Heart left ventricle (tissue), 16 donors: ENCODE data around the gene CACNA1G. TPM values are rescaled to one million over a fixed set of nuclear protein-coding genes. Genes with fewer than 3 reads are reported as not detected.

ENCODE experiments used
- ATAC-seq, 4 donors: fragments of 200-7000 bp; cut with Tn5 transposase; one replicate each; pipeline ENCODE4 v1.9.1; 2020 to 2022; ENCODE audit warnings: moderate library complexity in 4 of 4, mild to moderate bottlenecking in 3 of 4, moderate number of reproducible peaks in 1 of 4
- DNase-seq, 5 donors: peaks; one replicate each; pipeline ENCODE4 v3.0.0-alpha.2; 2020
- H3K27ac ChIP-seq, 12 donors: fragments of 200-600 bp; sonication (generic) in 4 of 12; one replicate each; pipeline versions ENCODE4 v1.5.0 to v1.8.0; 2016 to 2022; ENCODE audit warnings: mild to moderate bottlenecking in 2 of 12
- H3K27me3 ChIP-seq, 9 donors: fragments of 200-600 bp; sonication (generic) in 2 of 9; one replicate each; pipeline versions ENCODE4 v1.5.1 to v1.8.0; 2016 to 2022; ENCODE audit warnings: mild to moderate bottlenecking in 3 of 9
- H3K36me3 ChIP-seq, 9 donors: fragments of 200-600 bp; sonication (generic) in 2 of 9; one replicate each; pipeline versions ENCODE4 v1.5.0 to v1.8.0; 2018 to 2022; ENCODE audit warnings: mild to moderate bottlenecking in 2 of 9
- H3K4me1 ChIP-seq, 12 donors: fragments of 200-600 bp; sonication (generic) in 4 of 12; one replicate each; pipeline versions ENCODE4 v1.5.0 to v1.8.0; 2016 to 2022; ENCODE audit warnings: mild to moderate bottlenecking in 3 of 12
- H3K4me3 ChIP-seq, 12 donors: fragments of 200-600 bp; sonication (generic) in 4 of 12; one replicate each; pipeline versions ENCODE4 v1.5.0 to v1.8.0; 2017 to 2022; ENCODE audit warnings: mild to moderate bottlenecking in 9 of 12, moderate library complexity in 4 of 12
- H3K9me3 ChIP-seq, 12 donors: fragments of 200-600 bp; sonication (generic) in 4 of 12; one replicate each; pipeline versions ENCODE4 v1.5.0 to v1.8.0; 2016 to 2022; ENCODE audit warnings: mild to moderate bottlenecking in 1 of 12
- POLR2A ChIP-seq, 2 donors: fragments of 450-650 bp; IDR thresholded peaks; one replicate each; pipeline ENCODE4 v1.6.1; 2017; ENCODE audit warnings: antibody characterized with exemption in 2 of 2, mild to moderate bottlenecking in 2 of 2, moderate library complexity in 2 of 2
- WGBS, 4 donors: extraction: QIAGEN DNeasy Blood & Tissue Kit in 2 of 4; methylation state at CpG; one replicate each; pipeline versions ENCODE4 v1.1.5 to v1.1.7; 2013 to 2018; 5-methylcytosine and 5-hydroxymethylcytosine counted together
- intact Hi-C, 10 donors: fragments of 100-400 bp; cut with DNase I; formaldehyde crosslinking; loops; one replicate each; pipeline versions ENCODE4 v1.11.1 to v1.14.2; 2022
- polyA plus RNA-seq, 2 donors: library from polyadenylated mRNA; stranded (reverse); fragments of 200-250 nt; gene quantifications; one replicate each; pipeline ENCODE4 v1.2.3, GENCODE V29; 2013
- total RNA-seq, 9 donors: library from RNA; depleted of rRNA in 2 of 9; stranded (reverse); fragments of >200 nt in 2 of 9; fragmentation: NEBNext Ultra II Directional in 3 of 9; extraction: Animal tissue kit (Norgen Biotek cat#: 25700) in 3 of 9; gene quantifications; one replicate each; pipeline versions ENCODE4 v1.1.0 to v1.2.4, GENCODE V29; 2016 to 2023
- TF ChIP-seq, protein P1 (sequence below), 12 donors: fragments of 200-600 bp; sonication (generic) in 4 of 12; IDR thresholded peaks; one replicate each; pipeline versions ENCODE4 v1.5.0 to v1.8.0; 2018 to 2022; ENCODE audit warnings: antibody characterized with exemption in 12 of 12, mild to moderate bottlenecking in 5 of 12
- donor health status: ischemic (EF 13 %, LVEDD 7.1; RV severe dilation, severe dysfunction).
- donor health status: healthy with polysubstance abuse.
- donor health status: DM: no; HTN: yes; CAD: no.
- donor health status: DM: no; HTN: no; CAD: no.
- donor health status: ischemic (EF 25% LVEDD 6.9; RV normal size, moderate dysfunction).
- donor health status: ischemic (EF 25% LVEDD 5.7; RV mildly dilated, moderate dysfunction).
- donor health status: healthy.
- donor health status: DM: yes; HTN: yes; CAD: no.
- donor health status: ischemic (EF 35%, LVEDD 5.7; RV mildly dilated, moderate dysfunction).
- donor health status: nonischemic (EF 11% LVEDD 7.7; RV severe dilation, severe dysfunction).
- donor health status: DM: yes; HTN: yes; CAD: no.
- donor health status: PGD.
- donor health status: ischemic (EF 29% LVEDD 5.4; RV normal size, mild dysfunction).
- donor health status: nonischemic (EF 23%, LVEDD 6.1; RV moderate dilation, normal function).

The CACNA1G gene
- total and polyA plus RNA-seq, 11 donors, result 0.02 to 0.48 (median 0.13) TPM; not detected in 1

DNA sequence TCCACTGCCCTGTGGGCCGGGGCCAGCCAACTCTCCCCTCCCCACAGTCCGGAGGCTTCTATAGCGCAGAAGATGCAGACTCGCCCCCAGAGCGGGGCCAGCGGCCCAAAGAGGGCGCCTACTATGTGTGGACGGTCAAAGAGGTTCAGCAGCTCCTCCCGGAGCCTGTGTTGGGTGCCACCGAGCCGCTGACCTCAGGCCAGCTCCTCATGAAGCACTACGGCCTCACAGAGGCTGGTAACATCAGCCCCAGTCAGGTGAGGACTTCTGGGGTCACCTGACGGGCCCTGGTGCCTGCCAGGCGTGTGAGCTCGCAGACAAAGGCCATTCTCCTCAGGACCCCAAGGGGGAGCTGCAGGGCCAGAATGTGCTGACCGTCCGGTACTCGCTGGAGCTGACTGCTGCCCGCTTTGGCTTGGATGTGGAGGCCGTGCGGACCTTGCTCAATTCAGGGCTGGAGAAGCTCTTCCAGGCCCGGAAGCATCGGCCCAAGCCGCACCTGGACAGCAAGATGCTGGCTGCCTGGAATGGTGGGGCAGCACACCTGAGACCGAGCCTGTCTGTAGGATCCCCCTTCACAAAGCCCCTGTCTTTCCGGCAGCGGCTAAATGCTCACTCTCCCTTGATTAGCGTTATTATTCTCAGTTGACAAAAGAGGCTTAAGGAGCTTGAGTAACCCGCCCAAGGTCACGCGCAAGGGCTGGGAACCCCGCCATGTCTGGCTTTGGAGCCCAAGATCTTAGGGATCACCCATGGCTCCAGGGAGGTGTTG lies 9.7 kb upstream of the CACNA1G start:
- intact Hi-C loops, result loop anchor here in 8 of 10 donors (1.0 to 5.0 kb wide), 7 partner anchors 61 to 131 kb away; no protein-coding TSS in a partner anchor
- DNase-seq (peak; percentile 81 to 87 (median 85)), ATAC-seq (peak; percentile 44 to 83 (median 70))
- H3K27ac ChIP-seq, result peak overlapping the region in 2 of 12 donors; percentile 26 to 34
- 51 to 53% (median 52%) methylated on average over 24 to 32 of the region's 32 CpGs for WGBS, 4 donors
- H3K4me1 ChIP-seq, result peaks cover 0 to 25% (median 15%) of the 10 kb centered on the region in 12 donors
- H3K36me3 ChIP-seq, result peaks cover 0 to 34% (median 7%) of the 10 kb centered on the region in 9 donors
- peaks cover 0 to 2% (median 0%) of the 10 kb centered on the region in 9 donors for H3K27me3 ChIP-seq
- TF ChIP-seq, protein P1, sequence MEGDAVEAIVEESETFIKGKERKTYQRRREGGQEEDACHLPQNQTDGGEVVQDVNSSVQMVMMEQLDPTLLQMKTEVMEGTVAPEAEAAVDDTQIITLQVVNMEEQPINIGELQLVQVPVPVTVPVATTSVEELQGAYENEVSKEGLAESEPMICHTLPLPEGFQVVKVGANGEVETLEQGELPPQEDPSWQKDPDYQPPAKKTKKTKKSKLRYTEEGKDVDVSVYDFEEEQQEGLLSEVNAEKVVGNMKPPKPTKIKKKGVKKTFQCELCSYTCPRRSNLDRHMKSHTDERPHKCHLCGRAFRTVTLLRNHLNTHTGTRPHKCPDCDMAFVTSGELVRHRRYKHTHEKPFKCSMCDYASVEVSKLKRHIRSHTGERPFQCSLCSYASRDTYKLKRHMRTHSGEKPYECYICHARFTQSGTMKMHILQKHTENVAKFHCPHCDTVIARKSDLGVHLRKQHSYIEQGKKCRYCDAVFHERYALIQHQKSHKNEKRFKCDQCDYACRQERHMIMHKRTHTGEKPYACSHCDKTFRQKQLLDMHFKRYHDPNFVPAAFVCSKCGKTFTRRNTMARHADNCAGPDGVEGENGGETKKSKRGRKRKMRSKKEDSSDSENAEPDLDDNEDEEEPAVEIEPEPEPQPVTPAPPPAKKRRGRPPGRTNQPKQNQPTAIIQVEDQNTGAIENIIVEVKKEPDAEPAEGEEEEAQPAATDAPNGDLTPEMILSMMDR (IDR thresholded peaks at IDR 0.05), result peak; percentile 66 to 93 (median 87)
- no peak for TF ChIP-seq POLR2A (IDR thresholded peaks at IDR 0.05)
- H3K4me3 ChIP-seq, result no peak overlapping the region
- no peaks in the 10 kb centered on the region for H3K9me3 ChIP-seq

DNA sequence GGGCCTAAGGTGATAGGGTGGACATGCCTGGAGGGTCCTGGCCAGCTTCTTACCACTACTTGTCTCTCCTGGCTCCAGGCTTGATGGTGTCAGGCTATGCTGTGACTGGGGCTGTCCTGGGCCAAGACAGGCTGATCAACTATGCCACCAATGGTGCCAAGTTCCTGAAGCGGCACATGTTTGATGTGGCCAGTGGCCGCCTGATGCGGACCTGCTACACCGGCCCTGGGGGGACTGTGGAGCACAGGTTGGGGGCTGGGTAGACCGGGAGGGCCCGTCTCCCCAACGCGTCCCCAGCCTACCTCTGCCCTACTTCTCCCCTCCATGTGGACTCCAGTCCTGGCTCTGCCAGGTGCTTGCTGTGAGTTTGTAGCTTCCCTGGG lies 9.1 kb upstream of the CACNA1G start:
- H3K4me1 ChIP-seq, result peaks cover 0 to 23% (median 15%) of the 10 kb centered on the region in 12 donors
- no peaks in the 10 kb centered on the region for H3K27me3 ChIP-seq
- H3K36me3 ChIP-seq, result peaks cover 0 to 40% (median 8%) of the 10 kb centered on the region in 9 donors
- intact Hi-C loops, result loop anchor here in 7 of 10 donors (1.0 to 5.0 kb wide), 6 partner anchors 61 to 131 kb away; no protein-coding TSS in a partner anchor
- no peak overlapping the region for H3K27ac ChIP-seq
- no peaks in the 10 kb centered on the region for H3K9me3 ChIP-seq
- DNase-seq (no peak), ATAC-seq (no peak)
- no peak for TF ChIP-seq POLR2A (IDR thresholded peaks at IDR 0.05)
- TF ChIP-seq, protein P1 (IDR thresholded peaks at IDR 0.05), result no peak
- 85 to 97% (median 91%) methylated on average over 5 to 8 of the region's 8 CpGs for WGBS, 4 donors
- H3K4me3 ChIP-seq, result no peak overlapping the region

DNA sequence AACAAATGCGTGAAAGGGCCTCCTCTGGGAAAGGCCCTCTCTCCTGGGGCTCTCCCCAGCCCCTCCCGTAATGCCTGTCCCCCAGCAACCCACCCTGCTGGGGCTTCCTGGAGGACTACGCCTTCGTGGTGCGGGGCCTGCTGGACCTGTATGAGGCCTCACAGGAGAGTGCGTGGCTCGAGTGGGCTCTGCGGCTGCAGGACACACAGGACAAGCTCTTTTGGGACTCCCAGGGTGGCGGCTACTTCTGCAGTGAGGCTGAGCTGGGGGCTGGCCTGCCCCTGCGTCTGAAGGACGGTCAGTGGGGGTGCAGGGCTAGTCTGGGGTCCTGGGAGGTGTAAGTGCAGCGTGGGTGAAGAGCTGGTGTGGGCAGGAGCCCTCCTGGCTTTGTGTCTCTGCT lies 8.6 kb upstream of the CACNA1G start:
- DNase-seq, result no peak
- peaks cover 0 to 21% (median 11%) of the 10 kb centered on the region in 12 donors for H3K4me1 ChIP-seq
- H3K4me3 ChIP-seq, result no peak overlapping the region
- H3K9me3 ChIP-seq, result no peaks in the 10 kb centered on the region
- intact Hi-C loops, result loop anchor here in 8 of 10 donors (1.0 to 5.0 kb wide), 7 partner anchors 60 to 130 kb away; no protein-coding TSS in a partner anchor
- ATAC-seq, result no peak
- H3K27me3 ChIP-seq, result no peaks in the 10 kb centered on the region
- H3K36me3 ChIP-seq, result peaks cover 0 to 40% (median 8%) of the 10 kb centered on the region in 9 donors
- TF ChIP-seq, protein P1 (IDR thresholded peaks at IDR 0.05), result no peak
- no peak for TF ChIP-seq POLR2A (IDR thresholded peaks at IDR 0.05)
- no peak overlapping the region for H3K27ac ChIP-seq
- 94 to 98% (median 96%) methylated on average over 7 to 12 of the region's 12 CpGs for WGBS, 4 donors

DNA sequence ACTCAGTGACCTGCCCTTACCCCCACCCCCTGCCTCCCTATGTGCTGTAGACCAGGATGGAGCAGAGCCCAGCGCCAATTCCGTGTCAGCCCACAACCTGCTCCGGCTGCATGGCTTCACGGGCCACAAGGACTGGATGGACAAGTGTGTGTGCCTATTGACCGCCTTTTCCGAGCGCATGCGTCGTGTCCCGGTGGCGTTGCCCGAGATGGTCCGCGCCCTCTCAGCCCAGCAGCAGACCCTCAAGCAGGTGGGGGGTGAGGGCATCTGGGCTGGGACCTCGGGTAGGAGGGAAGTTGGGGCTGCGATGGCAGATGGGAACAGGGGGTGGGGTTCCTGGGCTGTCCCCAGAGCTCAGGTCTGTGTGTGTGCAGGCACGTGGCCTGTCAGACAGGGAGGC lies 6.3 kb upstream of the CACNA1G start:
- Histone ChIP-seq H3K4me3 (no peak overlapping the region), H3K27me3 (peaks cover 2 to 18% (median 7%) of the 10 kb centered on the region in 9 donors), H3K36me3 (peaks cover 0 to 40% (median 8%) of the 10 kb centered on the region in 9 donors), H3K4me1 (peaks cover 2 to 23% (median 10%) of the 10 kb centered on the region in 12 donors), H3K27ac (no peak overlapping the region), H3K9me3 (no peaks in the 10 kb centered on the region)
- TF ChIP-seq, protein P1 (IDR thresholded peaks at IDR 0.05), result no peak
- no peak for TF ChIP-seq POLR2A (IDR thresholded peaks at IDR 0.05)
- WGBS, 4 donors, result 91 to 97% (median 95%) methylated on average over 10 to 17 of the region's 17 CpGs
- DNase-seq, result no peak
- intact Hi-C loops, result loop anchor here in 5 of 10 donors (5.0 kb wide), 3 partner anchors 58 to 128 kb away; no protein-coding TSS in a partner anchor
- no peak for ATAC-seq
